ENCODE measurements around the gene SAP30. TPM values are rescaled to one million over a fixed set of nuclear protein-coding genes. Genes with fewer than 3 reads are reported as not detected.

SAP30 gene
- total RNA-seq, 1 experiment from 2014 or later: 20.0 TPM

DNA sequence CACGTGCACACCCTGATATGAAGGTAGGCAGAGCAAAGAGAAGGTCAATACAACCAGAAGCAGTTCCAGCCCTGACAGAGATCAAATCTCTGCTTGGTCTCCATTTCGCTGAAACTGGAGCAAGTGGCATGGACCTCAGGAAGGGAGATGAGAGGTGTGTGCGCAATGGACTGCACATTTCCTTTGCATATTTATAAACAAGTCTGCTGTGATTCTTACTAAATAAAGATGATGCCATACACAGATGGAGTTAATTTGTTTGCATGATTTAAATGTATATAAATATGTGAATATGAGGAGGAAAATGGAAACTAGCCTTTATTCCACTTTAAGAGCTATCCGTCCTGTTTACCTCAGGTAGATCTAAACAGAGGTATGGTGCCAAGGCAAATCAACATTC is 30.3 kb downstream of the SAP30 start:
- H3K4me1 Mint-ChIP-seq: no peaks in the 10 kb centered on the region
- H3K27me3 Mint-ChIP-seq (ENCODE audit: low read depth): no peaks in the 10 kb centered on the region
- TF ChIP-seq ZNF138 (CRISPR knock-in tag; conservative IDR thresholded peaks at IDR 0.05) (no peak), ZBTB21 (CRISPR knock-in tag; IDR thresholded peaks at IDR 0.05; ENCODE audit: borderline replicate concordance) (no peak), TP53 (CRISPR knock-in tag; IDR thresholded peaks at IDR 0.05) (no peak), GRHL2 (CRISPR knock-in tag; IDR thresholded peaks at IDR 0.05; ENCODE audit: insufficient replicate concordance, severe bottlenecking) (no peak), NR2C2 (CRISPR knock-in tag; IDR thresholded peaks at IDR 0.05) (no peak), ATF1 (CRISPR knock-in tag; IDR thresholded peaks at IDR 0.05) (no peak), ZNF416 (CRISPR knock-in tag; IDR thresholded peaks at IDR 0.05) (no peak), MYBL2 (CRISPR knock-in tag; IDR thresholded peaks at IDR 0.05) (no peak), CREM (CRISPR knock-in tag; IDR thresholded peaks at IDR 0.05) (no peak), NFE2L1 (CRISPR knock-in tag; IDR thresholded peaks at IDR 0.05) (no peak), RELA (CRISPR knock-in tag; IDR thresholded peaks at IDR 0.05; ENCODE audit: borderline replicate concordance) (no peak), TEAD4 (CRISPR knock-in tag; IDR thresholded peaks at IDR 0.05) (no peak)
- TF ChIP-seq, protein P1, sequence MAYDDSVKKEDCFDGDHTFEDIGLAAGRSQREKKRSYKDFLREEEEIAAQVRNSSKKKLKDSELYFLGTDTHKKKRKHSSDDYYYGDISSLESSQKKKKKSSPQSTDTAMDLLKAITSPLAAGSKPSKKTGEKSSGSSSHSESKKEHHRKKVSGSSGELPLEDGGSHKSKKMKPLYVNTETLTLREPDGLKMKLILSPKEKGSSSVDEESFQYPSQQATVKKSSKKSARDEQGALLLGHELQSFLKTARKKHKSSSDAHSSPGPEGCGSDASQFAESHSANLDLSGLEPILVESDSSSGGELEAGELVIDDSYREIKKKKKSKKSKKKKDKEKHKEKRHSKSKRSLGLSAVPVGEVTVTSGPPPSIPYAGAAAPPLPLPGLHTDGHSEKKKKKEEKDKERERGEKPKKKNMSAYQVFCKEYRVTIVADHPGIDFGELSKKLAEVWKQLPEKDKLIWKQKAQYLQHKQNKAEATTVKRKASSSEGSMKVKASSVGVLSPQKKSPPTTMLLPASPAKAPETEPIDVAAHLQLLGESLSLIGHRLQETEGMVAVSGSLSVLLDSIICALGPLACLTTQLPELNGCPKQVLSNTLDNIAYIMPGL (CRISPR knock-in tag; IDR thresholded peaks at IDR 0.05): no peak
- TF ChIP-seq, protein P2, sequence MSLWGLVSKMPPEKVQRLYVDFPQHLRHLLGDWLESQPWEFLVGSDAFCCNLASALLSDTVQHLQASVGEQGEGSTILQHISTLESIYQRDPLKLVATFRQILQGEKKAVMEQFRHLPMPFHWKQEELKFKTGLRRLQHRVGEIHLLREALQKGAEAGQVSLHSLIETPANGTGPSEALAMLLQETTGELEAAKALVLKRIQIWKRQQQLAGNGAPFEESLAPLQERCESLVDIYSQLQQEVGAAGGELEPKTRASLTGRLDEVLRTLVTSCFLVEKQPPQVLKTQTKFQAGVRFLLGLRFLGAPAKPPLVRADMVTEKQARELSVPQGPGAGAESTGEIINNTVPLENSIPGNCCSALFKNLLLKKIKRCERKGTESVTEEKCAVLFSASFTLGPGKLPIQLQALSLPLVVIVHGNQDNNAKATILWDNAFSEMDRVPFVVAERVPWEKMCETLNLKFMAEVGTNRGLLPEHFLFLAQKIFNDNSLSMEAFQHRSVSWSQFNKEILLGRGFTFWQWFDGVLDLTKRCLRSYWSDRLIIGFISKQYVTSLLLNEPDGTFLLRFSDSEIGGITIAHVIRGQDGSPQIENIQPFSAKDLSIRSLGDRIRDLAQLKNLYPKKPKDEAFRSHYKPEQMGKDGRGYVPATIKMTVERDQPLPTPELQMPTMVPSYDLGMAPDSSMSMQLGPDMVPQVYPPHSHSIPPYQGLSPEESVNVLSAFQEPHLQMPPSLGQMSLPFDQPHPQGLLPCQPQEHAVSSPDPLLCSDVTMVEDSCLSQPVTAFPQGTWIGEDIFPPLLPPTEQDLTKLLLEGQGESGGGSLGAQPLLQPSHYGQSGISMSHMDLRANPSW (CRISPR knock-in tag; conservative IDR thresholded peaks at IDR 0.05; ENCODE audit: low read depth): no peak
- TF ChIP-seq, protein P3, sequence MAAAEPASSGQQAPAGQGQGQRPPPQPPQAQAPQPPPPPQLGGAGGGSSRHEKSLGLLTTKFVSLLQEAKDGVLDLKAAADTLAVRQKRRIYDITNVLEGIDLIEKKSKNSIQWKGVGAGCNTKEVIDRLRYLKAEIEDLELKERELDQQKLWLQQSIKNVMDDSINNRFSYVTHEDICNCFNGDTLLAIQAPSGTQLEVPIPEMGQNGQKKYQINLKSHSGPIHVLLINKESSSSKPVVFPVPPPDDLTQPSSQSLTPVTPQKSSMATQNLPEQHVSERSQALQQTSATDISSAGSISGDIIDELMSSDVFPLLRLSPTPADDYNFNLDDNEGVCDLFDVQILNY (CRISPR knock-in tag; IDR thresholded peaks at IDR 0.05): no peak
- TF ChIP-seq, protein P4, sequence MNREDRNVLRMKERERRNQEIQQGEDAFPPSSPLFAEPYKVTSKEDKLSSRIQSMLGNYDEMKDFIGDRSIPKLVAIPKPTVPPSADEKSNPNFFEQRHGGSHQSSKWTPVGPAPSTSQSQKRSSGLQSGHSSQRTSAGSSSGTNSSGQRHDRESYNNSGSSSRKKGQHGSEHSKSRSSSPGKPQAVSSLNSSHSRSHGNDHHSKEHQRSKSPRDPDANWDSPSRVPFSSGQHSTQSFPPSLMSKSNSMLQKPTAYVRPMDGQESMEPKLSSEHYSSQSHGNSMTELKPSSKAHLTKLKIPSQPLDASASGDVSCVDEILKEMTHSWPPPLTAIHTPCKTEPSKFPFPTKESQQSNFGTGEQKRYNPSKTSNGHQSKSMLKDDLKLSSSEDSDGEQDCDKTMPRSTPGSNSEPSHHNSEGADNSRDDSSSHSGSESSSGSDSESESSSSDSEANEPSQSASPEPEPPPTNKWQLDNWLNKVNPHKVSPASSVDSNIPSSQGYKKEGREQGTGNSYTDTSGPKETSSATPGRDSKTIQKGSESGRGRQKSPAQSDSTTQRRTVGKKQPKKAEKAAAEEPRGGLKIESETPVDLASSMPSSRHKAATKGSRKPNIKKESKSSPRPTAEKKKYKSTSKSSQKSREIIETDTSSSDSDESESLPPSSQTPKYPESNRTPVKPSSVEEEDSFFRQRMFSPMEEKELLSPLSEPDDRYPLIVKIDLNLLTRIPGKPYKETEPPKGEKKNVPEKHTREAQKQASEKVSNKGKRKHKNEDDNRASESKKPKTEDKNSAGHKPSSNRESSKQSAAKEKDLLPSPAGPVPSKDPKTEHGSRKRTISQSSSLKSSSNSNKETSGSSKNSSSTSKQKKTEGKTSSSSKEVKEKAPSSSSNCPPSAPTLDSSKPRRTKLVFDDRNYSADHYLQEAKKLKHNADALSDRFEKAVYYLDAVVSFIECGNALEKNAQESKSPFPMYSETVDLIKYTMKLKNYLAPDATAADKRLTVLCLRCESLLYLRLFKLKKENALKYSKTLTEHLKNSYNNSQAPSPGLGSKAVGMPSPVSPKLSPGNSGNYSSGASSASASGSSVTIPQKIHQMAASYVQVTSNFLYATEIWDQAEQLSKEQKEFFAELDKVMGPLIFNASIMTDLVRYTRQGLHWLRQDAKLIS (CRISPR knock-in tag; IDR thresholded peaks at IDR 0.05; ENCODE audit: borderline replicate concordance): no peak
- TF ChIP-seq, protein P5, sequence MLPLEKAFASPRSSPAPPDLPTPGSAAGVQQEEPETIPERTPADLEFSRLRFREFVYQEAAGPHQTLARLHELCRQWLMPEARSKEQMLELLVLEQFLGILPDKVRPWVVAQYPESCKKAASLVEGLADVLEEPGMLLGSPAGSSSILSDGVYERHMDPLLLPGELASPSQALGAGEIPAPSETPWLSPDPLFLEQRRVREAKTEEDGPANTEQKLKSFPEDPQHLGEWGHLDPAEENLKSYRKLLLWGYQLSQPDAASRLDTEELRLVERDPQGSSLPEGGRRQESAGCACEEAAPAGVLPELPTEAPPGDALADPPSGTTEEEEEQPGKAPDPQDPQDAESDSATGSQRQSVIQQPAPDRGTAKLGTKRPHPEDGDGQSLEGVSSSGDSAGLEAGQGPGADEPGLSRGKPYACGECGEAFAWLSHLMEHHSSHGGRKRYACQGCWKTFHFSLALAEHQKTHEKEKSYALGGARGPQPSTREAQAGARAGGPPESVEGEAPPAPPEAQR (CRISPR knock-in tag; IDR thresholded peaks at IDR 0.05): no peak
- TF ChIP-seq, protein P6, sequence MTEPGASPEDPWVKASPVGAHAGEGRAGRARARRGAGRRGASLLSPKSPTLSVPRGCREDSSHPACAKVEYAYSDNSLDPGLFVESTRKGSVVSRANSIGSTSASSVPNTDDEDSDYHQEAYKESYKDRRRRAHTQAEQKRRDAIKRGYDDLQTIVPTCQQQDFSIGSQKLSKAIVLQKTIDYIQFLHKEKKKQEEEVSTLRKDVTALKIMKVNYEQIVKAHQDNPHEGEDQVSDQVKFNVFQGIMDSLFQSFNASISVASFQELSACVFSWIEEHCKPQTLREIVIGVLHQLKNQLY (CRISPR knock-in tag; IDR thresholded peaks at IDR 0.05): no peak
- no peaks in the 10 kb centered on the region for H3K9me3 Mint-ChIP-seq
- no peak overlapping the region for H3K27ac Mint-ChIP-seq
- H3K36me3 Mint-ChIP-seq: no peaks in the 10 kb centered on the region
- ATAC-seq: no peak
- DNase-seq (ENCODE audit: low spot score): no peak
- H3K4me3 Mint-ChIP-seq: no peak overlapping the region
- ChIA-PET POLR2A (no interaction called here), CTCF (no interaction called here)
